ENCODE results near the gene DMAC2.
"Not testable (repeated sequence)": the region's sequence is repeated elsewhere in the genome, so short reads cannot be mapped to it uniquely, and the experiment has no call there.

Gene DMAC2

DNA sequence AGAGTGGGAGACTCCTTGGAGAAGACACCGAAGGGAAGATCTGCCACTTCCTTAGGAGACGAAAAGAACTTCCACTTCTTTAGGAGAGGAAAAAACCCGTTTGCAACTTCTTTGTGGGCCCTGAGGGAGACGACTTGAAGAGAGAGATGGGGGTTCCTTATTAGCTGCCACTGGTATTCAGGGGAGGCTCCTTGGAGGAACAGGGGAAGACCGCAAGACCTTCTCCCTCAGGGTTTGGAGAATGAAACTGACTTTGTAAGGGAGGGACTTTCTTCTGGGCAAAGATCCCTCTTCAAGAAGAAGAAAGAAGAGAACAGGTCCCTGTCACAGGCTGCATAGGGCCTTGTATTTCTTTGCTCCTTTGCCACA lies 41.7 kb downstream of the DMAC2 start:
- DNase-seq: no peak

DNA sequence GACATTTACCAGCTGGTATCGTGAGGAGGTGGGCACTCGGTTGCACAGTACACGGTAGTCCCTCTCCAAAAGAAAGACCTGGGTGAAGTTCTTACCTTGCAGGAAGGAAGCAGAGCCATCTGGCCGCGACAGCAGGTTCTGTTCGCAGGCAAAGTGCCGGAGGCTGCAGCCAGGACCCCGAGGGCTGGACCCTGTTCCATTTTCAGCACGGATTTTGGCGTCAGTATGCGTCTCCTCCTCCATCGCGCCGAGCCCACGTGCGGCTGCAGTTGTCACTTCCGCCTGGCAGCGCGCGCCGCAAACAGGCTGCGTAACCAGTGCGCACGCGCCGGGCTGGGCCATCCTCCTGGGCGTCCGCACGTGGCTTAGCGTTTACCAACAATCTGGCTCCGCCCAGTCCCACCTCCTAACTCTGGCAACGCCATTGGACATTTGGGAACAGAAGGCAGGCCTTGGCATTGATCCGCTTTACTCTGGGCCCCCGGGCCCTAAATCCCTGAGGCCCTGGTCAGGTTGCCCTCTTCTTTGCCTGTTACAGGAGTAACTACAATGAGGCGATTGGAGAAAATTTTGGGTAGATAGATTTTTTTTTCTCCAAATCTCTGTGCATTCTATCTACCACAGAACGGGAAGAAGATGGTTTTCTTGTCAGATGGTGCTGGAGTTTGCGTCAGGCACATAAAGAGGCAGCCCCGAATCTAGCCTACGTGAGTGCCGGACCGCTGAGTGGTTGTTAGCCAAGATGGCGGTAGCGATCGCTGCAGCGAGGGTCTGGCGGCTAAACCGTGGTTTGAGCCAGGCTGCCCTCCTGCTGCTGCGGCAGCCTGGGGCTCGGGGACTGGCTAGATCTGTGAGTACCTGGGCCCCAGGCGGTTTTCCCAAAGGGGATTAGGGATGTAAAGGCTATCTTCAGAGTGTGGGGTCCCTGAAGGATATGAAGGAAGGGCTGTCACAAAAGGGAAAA lies 42.3 kb downstream of the DMAC2 start, which contains the start of the genes BCKDHA and EXOSC5:
Gene BCKDHA, plus strand, starts transcription at position 733 of the 964 bp plus-strand sequence. Its CDS starts 10 bp downstream, at position 743.
Gene EXOSC5, minus strand, starts transcription at position 274 of the 964 bp plus-strand sequence. Its CDS starts 31 bp downstream, at position 243.
- DNase-seq: peak; percentile 94

DNA sequence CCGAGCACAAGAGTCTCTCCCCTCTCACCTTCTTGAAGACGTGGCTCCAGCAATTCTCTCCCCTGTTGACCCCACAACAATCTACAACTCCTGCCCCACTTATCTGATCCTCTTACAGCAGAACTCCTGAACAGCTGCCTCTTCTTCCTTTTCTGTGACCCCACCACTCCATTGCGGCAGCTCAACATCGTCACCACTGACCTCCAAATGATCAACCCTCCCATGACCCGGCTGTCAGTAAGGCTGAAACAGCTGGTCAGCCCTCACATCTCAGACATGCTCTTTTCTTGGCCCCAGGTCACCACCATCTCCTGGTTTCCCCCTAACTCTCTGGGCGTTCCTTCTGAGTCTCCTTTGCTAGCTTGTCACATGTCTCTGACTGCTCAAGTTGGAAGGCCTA lies 44.4 kb downstream of the DMAC2 start:
- DNase-seq: no peak

DNA sequence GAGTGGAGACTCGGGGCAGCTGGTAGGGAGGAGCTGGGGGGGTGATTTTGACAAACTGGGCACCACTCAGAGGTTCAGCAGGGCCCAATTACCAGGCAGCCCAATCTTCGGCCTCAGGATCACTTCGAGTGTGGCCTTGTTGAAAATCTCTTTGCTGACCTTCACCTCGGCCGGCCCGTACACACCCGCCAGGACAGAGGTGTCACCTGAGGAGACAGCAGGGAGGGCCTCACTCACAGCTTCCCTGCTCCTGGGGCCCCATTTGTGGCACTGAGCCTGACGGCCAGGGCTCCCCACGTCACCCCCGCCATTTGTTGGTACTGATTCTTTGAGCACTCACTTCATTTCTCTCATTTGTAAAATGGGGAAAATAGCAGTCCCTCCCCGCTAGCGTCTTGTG lies 46.9 kb downstream of the DMAC2 start:
- DNase-seq: no peak

DNA sequence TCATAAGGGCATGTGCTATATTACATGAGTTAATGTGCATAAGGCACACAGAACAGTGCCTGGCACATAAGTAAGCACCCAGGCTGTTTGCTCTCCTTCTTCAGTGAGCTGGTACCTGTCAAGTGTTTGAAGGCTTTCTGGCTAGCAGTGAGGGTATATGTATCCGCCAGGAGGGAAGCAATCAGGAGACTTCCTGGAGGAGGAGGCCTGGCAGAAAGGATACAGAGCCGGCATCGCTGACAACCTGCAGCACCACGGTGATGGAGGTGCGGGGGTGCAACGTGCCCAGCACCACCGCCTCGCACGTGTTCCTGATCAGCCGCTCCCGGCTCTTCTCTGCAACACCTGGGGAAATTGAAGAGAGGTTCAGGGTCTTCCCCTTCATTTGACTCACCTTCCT lies 48.1 kb downstream of the DMAC2 start:
- DNase-seq: no peak

DNA sequence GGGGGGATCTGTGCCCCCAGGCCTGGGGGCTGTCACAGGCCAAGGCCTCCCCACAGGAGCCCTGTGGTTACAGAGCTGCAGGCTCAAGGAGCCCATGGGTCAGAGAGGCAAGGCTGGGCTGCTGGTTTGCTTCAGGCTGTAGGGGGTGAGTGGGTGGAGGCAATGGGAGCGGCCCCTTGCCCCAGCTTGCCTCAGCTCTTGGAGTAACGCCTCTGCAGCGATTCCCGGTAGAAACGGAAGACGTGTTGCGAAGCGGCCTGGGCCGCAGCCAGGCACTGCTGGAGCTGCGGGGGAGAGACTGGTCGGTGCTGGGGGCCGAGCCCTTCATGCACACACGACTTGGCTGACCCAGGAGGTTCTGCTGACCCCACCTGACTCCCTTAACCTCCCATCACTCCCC lies 53.3 kb downstream of the DMAC2 start:
- no peak for DNase-seq

DNA sequence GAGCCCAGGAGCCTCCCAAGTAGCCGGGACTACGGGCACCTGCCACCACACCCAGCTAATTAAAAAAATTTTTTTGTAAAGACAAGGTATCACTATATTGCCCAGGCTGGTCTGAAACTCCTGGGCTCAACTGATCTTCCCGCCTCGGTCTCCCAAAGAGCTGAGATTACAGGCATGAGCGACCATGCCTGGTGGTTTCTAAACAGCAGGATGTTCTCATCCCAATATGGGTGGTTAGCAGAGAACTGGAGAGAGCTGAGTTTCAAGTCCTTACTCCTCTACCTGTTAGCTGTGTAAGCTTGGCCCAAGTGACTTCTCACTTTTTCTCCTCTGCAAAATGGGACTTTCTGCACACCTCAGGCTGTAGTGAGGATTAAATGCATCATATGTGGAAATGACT lies 55.4 kb downstream of the DMAC2 start:
- DNase-seq: no peak

DNA sequence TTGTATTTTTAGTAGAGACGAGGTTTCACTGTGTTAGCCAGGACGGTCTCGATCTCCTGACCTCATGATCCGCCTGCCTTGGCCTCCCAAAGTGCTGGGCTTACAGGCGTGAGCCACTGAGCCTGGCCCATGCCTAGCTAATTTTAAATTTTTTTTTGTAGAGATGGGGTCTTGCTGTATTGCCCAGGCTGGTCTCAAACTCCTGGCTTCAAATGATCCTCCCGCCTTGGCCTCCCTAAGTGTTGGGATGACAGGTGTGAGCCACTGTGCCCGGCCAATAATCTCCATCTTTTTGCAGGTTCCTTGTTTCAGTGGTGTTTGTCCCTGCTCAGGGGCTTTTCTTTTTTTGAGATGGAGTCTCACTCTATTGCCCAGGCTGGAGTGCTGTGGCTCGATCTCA lies 58.2 kb downstream of the DMAC2 start:
- DNase-seq: not testable (repeated sequence)

All from NCI-H2107 (cell line).